ENCODE results near the gene HSD17B13.

Gene HSD17B13

DNA sequence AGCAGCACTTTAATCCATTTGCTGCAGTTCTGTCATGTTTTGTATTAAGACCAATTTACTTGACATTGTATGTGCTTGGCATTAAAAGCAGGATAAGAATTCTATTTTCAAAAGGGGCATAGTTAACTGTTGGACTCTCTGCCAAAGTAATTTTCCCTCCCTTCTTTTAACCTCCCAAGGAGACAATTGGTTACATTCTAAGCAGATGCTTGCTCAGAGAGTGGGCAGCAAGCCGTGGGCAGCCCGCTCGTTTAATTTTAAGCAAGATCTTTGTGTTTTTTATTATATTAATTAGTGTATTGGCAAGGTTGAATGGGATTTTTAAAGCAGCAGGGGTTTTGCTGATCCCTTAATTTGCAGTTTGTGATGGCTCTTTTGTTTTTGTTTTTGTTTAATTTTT lies 65.2 kb downstream of the HSD17B13 start:
- Histone ChIP-seq H3K27me3 (no peaks in the 10 kb centered on the region), H3K4me3 (ENCODE audit: low read depth, low read length) (no peak overlapping the region), H3K36me3 (no peaks in the 10 kb centered on the region), H3K9me3 (no peaks in the 10 kb centered on the region), H3K4me1 (no peaks in the 10 kb centered on the region)
- DNase-seq: no peak
- TF ChIP-seq CTCF (IDR thresholded peaks at IDR 0.05; ENCODE audit: low read depth, low read length): no peak

DNA sequence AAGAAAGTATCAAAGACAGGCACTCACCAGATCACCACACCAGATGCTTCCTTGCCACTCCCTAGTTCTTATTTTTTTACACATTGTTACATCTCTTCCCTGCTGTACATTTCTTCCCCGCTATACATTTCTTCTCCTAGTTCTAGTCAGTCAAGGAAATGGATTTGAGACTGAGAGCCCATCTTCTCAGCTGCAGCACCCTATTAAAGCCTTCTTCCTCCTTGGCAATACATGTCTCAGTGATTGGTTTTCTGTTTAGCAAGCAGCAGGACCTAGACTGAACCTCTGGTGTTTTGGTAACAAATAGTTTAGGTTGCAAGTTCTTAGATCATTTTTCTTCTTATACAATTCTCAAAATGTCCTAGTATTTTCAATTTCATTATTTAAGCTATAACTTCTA lies 66.9 kb downstream of the HSD17B13 start:
- no peak for TF ChIP-seq CTCF (IDR thresholded peaks at IDR 0.05; ENCODE audit: low read depth, low read length)
- Histone ChIP-seq H3K9me3 (no peaks in the 10 kb centered on the region), H3K4me1 (no peaks in the 10 kb centered on the region), H3K4me3 (ENCODE audit: low read depth, low read length) (no peak overlapping the region), H3K27me3 (no peaks in the 10 kb centered on the region), H3K36me3 (no peaks in the 10 kb centered on the region)
- no peak for DNase-seq
